HCT116 (cell line): ENCODE measurements around the gene KRT13. TPM values are rescaled to one million over a fixed set of nuclear protein-coding genes. Genes with fewer than 3 reads are reported as not detected.

Experiments
- ATAC-seq: fragments of 200-7000 bp; cut with Tn5 transposase; 2 replicates; pipeline ENCODE4 v1.9.1; 2020; ENCODE audit warnings: mild to moderate bottlenecking, moderate library complexity
- BruUV-seq: library from RNA; stranded (reverse); fragments of 400-500 nt; replicated peaks from 2 replicates; lab custom pipeline; 2021; lab: Mats Ljungman, UMichigan
- CTCF ChIA-PET: fragments of 300-600 bp; sonication (Branson Sonifier 250); formaldehyde crosslinking; loops from one replicate; lab custom pipeline; 2021; ENCODE audit warnings: antibody characterized with exemption; lab: Charles Lee
- POLR2A ChIA-PET: fragments of 300-600, 350-600 bp; sonication (Branson Sonifier 250); formaldehyde crosslinking; loops from one replicate; lab custom pipeline; 2021; ENCODE audit warnings: antibody characterized with exemption; lab: Charles Lee
- RAD21 ChIA-PET, 2 experiments: fragments of 300-600 bp; sonication (Branson Sonifier 250); formaldehyde crosslinking; loops; one replicate each; lab custom pipeline; 2023; ENCODE audit warnings: low total read pairs in 2 of 2; ENCODE audit not compliant: uncharacterized antibody in 2 of 2, unreplicated experiment in 2 of 2, low non-redundant PET in 1 of 2; lab: Charles Lee
- DNase-seq: peaks from one replicate; pipeline ENCODE4 v3.0.0-alpha.2; 2010; ENCODE audit warnings: low read depth, low spot score
- H2AFZ ChIP-seq: fragments of 200-600 bp; shearing (Covaris generic), sonication (generic); 2 replicates; pipeline ENCODE4 v1.6.1; 2017; ENCODE audit warnings: low read depth, mixed run types, mixed read lengths, antibody characterized with exemption, low read length; ENCODE audit not compliant: poor library complexity, severe bottlenecking
- H3K27ac ChIP-seq: 2 replicates; pipeline ENCODE4 v1.5.1; 2012; ENCODE audit warnings: low read depth, low read length
- H3K27me3 ChIP-seq: fragments of 200-600 bp; sonication (generic); 2 replicates; pipeline ENCODE4 v1.6.1; 2016; ENCODE audit warnings: mixed run types, low read length, mixed read lengths; ENCODE audit not compliant: insufficient read depth
- H3K36me3 ChIP-seq, 2 experiments: fragments of 200-500 bp in 1 of 2; fragments of 200-600 bp in 1 of 2; sonication (Bioruptor generic) in 1 of 2; sonication (generic) in 1 of 2; 2 replicates each; pipeline versions ENCODE4 v1.5.1 to v1.6.1; 2014 to 2016; ENCODE audit warnings: low read length in 2 of 2, inconsistent platforms in 1 of 2, mixed read lengths in 1 of 2, mixed run types in 1 of 2; ENCODE audit not compliant: insufficient read depth in 2 of 2, control insufficient read depth in 1 of 2
- H3K4me1 ChIP-seq, 2 experiments: fragments of 200-600 bp in 1 of 2; sonication (generic) in 1 of 2; 2 replicates each; pipeline versions ENCODE4 v1.5.1 to v1.6.1; 2012 to 2017; ENCODE audit warnings: low read length in 2 of 2, inconsistent platforms in 1 of 2, mild to moderate bottlenecking in 1 of 2, mixed read lengths in 1 of 2, mixed run types in 1 of 2, moderate library complexity in 1 of 2; ENCODE audit not compliant: insufficient read depth in 2 of 2, control insufficient read depth in 1 of 2
- H3K4me2 ChIP-seq: fragments of 200-600 bp; sonication (generic); 2 replicates; pipeline ENCODE4 v1.6.1; 2017; ENCODE audit warnings: mixed run types, low read length, mixed read lengths
- H3K4me3 ChIP-seq, 2 experiments: fragments of 200-600 bp in 1 of 2; sonication (generic) in 1 of 2; replicated peaks in 1 of 2; 2 replicates each; pipeline ENCODE4 v1.5.1; 2011 to 2016; ENCODE audit warnings: low read length in 2 of 2, control low read depth in 1 of 2, low read depth in 1 of 2, mild to moderate bottlenecking in 1 of 2, mixed read lengths in 1 of 2, mixed run types in 1 of 2
- H3K79me2 ChIP-seq: fragments of 200-600 bp; sonication (generic); 2 replicates; pipeline ENCODE4 v1.6.1; 2017; ENCODE audit warnings: mild to moderate bottlenecking, mixed run types, low read length, moderate library complexity, mixed read lengths; ENCODE audit not compliant: insufficient read depth
- H3K9ac ChIP-seq: fragments of 200-600 bp; sonication (generic); 2 replicates; pipeline ENCODE4 v1.6.1; 2016; ENCODE audit warnings: low read length, mixed read lengths
- H3K9me2 ChIP-seq: fragments of 200-600 bp; sonication (generic), shearing (Covaris generic); 2 replicates; pipeline ENCODE4 v1.6.1; 2017; ENCODE audit warnings: mixed run types, mild to moderate bottlenecking, moderate library complexity; ENCODE audit not compliant: insufficient read depth
- H3K9me3 ChIP-seq, 2 experiments: fragments of 200-500 bp in 1 of 2; fragments of 200-600 bp in 1 of 2; sonication (Bioruptor generic) in 1 of 2; sonication (generic) in 1 of 2; 2 replicates each; pipeline ENCODE4 v1.6.1; 2014 to 2017; ENCODE audit warnings: low read length in 2 of 2, mixed read lengths in 2 of 2, inconsistent platforms in 1 of 2, low read depth in 1 of 2, mild to moderate bottlenecking in 1 of 2, mixed run types in 1 of 2, moderate library complexity in 1 of 2; ENCODE audit not compliant: control insufficient read depth in 1 of 2, insufficient read depth in 1 of 2
- H4K20me1 ChIP-seq: fragments of 200-600 bp; sonication (generic), shearing (Covaris generic); 2 replicates; pipeline ENCODE4 v1.6.1; 2017; ENCODE audit warnings: mixed run types, mild to moderate bottlenecking, moderate library complexity; ENCODE audit not compliant: insufficient read depth
- CBX3 ChIP-seq: IDR thresholded peaks from 2 replicates; pipeline ENCODE4 v1.6.1; 2012; ENCODE audit warnings: low read depth
- EGR1 ChIP-seq: IDR thresholded peaks from 2 replicates; pipeline ENCODE4 v1.6.1; 2012; ENCODE audit warnings: low read depth
- ELF1 ChIP-seq: IDR thresholded peaks from 2 replicates; pipeline ENCODE4 v1.6.1; 2012; ENCODE audit warnings: low read depth, borderline replicate concordance
- EZH2 ChIP-seq: fragments of 200-600 bp; sonication (generic); IDR thresholded peaks from 2 replicates; pipeline ENCODE4 v1.6.1; 2017; ENCODE audit warnings: antibody characterized with exemption, mixed run types
- JUND ChIP-seq: IDR thresholded peaks from 2 replicates; pipeline ENCODE4 v1.6.1; 2012
- MAX ChIP-seq: IDR thresholded peaks from 2 replicates; pipeline ENCODE4 v1.6.1; 2012
- POLR2AphosphoS5 ChIP-seq: IDR thresholded peaks from 2 replicates; pipeline ENCODE4 v1.6.1; 2011; ENCODE audit warnings: mild to moderate bottlenecking, low read depth, low read length, moderate library complexity
- RAD21 ChIP-seq: IDR thresholded peaks from 2 replicates; pipeline ENCODE4 v1.6.1; 2012; ENCODE audit warnings: low read depth, mild to moderate bottlenecking
- SIN3A ChIP-seq: IDR thresholded peaks from 2 replicates; pipeline ENCODE4 v1.6.1; 2012; ENCODE audit warnings: low read depth
- SP1 ChIP-seq: IDR thresholded peaks from 2 replicates; pipeline ENCODE4 v1.6.1; 2012; ENCODE audit warnings: low read depth
- SRF ChIP-seq: IDR thresholded peaks from 2 replicates; pipeline ENCODE4 v1.6.1; 2012; ENCODE audit warnings: low read depth
- YY1 ChIP-seq: IDR thresholded peaks from 2 replicates; pipeline ENCODE4 v1.6.1; 2011; ENCODE audit warnings: low read length, low read depth, moderate library complexity, mild to moderate bottlenecking; ENCODE audit not compliant: insufficient replicate concordance; ENCODE audit errors: extremely low read depth
- ZBTB33 ChIP-seq: IDR thresholded peaks from 2 replicates; pipeline ENCODE4 v1.6.1; 2011; ENCODE audit warnings: mild to moderate bottlenecking, low read length, moderate library complexity; ENCODE audit not compliant: insufficient replicate concordance; ENCODE audit errors: extremely low read depth
- ZFX ChIP-seq: fragments of 450-650 bp; IDR thresholded peaks from 2 replicates; pipeline ENCODE4 v1.6.1; 2017
- ZNF274 ChIP-seq: fragments of 200-500 bp; sonication (Bioruptor generic); IDR thresholded peaks from 2 replicates; pipeline ENCODE4 v1.6.1; 2014; ENCODE audit warnings: mild to moderate bottlenecking, low read depth, low read length, inconsistent platforms
- intact Hi-C: fragments of 100-400 bp; cut with micrococcal nuclease; formaldehyde crosslinking; loops from 2 replicates; pipeline ENCODE4 v1.10.0; 2022
- total RNA-seq: library from RNA; stranded (reverse); gene quantifications from one replicate; pipeline ENCODE4 v1.2.1, GENCODE V29; 2021; ENCODE audit not compliant: unreplicated experiment
- TF ChIP-seq, protein P1 (sequence below): IDR thresholded peaks from 2 replicates; pipeline ENCODE4 v1.6.1; 2012
- TF ChIP-seq, protein P2 (sequence below): IDR thresholded peaks from 2 replicates; pipeline ENCODE4 v1.6.1; 2012; ENCODE audit warnings: low read depth

KRT13 gene
- total RNA-seq, 1 experiment from 2014 or later: 3.7 TPM

DNA sequence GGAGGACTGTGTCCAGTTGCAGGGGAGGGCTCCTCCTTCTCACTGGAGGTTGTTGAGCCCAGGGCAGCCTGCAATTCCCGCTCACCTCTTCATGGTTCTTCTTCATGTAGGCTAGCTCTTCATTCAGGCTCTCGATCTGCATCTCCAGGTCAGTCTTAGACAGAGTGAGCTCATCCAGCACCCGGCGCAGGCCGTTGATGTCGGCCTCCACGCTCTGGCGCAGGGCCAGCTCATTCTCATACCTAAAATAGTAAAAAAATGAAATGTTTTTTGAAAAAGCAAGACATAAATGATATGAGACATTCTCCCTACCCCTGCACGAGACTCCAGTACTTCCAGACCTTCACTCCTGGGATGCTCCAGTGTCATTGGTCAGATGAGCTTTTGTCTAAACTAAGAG lies 2.2 kb downstream of the KRT13 start:
- no peak for DNase-seq
- no peak overlapping the region for H3K4me3 ChIP-seq
- POLR2A ChIA-PET: interaction anchor here (0.9 to 1.4 kb wide), 3 partner anchors 16 to 46 kb away, joined by 3 to 4 read pairs (median 3); partner anchors contain the start of gene KRT15

More for the DNA sequence above, 2.2 kb downstream of the KRT13 start:
- H3K4me2 ChIP-seq: no peak overlapping the region
- no peak overlapping the region for H2AFZ ChIP-seq
- no peak for TF ChIP-seq ZBTB33
- no peak for TF ChIP-seq RAD21
- no peak for TF ChIP-seq MAX
- TF ChIP-seq ZNF274: no peak
- no peak for TF ChIP-seq CBX3
- TF ChIP-seq, protein P1, sequence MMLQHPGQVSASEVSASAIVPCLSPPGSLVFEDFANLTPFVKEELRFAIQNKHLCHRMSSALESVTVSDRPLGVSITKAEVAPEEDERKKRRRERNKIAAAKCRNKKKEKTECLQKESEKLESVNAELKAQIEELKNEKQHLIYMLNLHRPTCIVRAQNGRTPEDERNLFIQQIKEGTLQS: no peak
- no peak for TF ChIP-seq YY1
- no peak for TF ChIP-seq POLR2AphosphoS5
- no peak for TF ChIP-seq SRF
- TF ChIP-seq SP1: no peak
- TF ChIP-seq SIN3A: no peak
- no peak for TF ChIP-seq ELF1
- no peak for TF ChIP-seq EZH2
- TF ChIP-seq ZFX: no peak
- TF ChIP-seq JUND: no peak
- TF ChIP-seq, protein P2, sequence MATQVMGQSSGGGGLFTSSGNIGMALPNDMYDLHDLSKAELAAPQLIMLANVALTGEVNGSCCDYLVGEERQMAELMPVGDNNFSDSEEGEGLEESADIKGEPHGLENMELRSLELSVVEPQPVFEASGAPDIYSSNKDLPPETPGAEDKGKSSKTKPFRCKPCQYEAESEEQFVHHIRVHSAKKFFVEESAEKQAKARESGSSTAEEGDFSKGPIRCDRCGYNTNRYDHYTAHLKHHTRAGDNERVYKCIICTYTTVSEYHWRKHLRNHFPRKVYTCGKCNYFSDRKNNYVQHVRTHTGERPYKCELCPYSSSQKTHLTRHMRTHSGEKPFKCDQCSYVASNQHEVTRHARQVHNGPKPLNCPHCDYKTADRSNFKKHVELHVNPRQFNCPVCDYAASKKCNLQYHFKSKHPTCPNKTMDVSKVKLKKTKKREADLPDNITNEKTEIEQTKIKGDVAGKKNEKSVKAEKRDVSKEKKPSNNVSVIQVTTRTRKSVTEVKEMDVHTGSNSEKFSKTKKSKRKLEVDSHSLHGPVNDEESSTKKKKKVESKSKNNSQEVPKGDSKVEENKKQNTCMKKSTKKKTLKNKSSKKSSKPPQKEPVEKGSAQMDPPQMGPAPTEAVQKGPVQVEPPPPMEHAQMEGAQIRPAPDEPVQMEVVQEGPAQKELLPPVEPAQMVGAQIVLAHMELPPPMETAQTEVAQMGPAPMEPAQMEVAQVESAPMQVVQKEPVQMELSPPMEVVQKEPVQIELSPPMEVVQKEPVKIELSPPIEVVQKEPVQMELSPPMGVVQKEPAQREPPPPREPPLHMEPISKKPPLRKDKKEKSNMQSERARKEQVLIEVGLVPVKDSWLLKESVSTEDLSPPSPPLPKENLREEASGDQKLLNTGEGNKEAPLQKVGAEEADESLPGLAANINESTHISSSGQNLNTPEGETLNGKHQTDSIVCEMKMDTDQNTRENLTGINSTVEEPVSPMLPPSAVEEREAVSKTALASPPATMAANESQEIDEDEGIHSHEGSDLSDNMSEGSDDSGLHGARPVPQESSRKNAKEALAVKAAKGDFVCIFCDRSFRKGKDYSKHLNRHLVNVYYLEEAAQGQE: no peak
- no peak for TF ChIP-seq EGR1
- no peaks in the 10 kb centered on the region for H4K20me1 ChIP-seq
- intact Hi-C loops: no loop called here
- H3K79me2 ChIP-seq: no peaks in the 10 kb centered on the region
- ChIA-PET CTCF (interaction anchor here (1.6 kb wide), 1 partner anchor 46 kb away, joined by 4 read pairs; no protein-coding TSS in a partner anchor), RAD21 (no interaction called here)
- H3K9me2 ChIP-seq: no peaks in the 10 kb centered on the region
- no peak for ATAC-seq
- no peaks in the 10 kb centered on the region for H3K27me3 ChIP-seq
- H3K4me1 ChIP-seq: peaks cover 16 to 60% of the 10 kb centered on the region in 2 experiments
- no peak overlapping the region for H3K27ac ChIP-seq
- H3K9me3 ChIP-seq: no peaks in the 10 kb centered on the region
- BruUV-seq: no TSS peak
- no peak overlapping the region for H3K9ac ChIP-seq
- H3K36me3 ChIP-seq: no peaks in the 10 kb centered on the region
